Activated CD4-positive, alpha-beta T cell treated with anti-CD3 and anti-CD28 coated beads, Interleukin-2, Interleukin-6, amounts not matched to agents 100 ng/mL and 50 ng/mL, durations not matched to agents 16 hours and 8 hours (primary cell): ENCODE measurements around the gene RBKS.

ENCODE experiments used
- DNase-seq: peaks from one replicate; pipeline ENCODE4 v3.0.0-alpha.2; 2020

RBKS gene

DNA sequence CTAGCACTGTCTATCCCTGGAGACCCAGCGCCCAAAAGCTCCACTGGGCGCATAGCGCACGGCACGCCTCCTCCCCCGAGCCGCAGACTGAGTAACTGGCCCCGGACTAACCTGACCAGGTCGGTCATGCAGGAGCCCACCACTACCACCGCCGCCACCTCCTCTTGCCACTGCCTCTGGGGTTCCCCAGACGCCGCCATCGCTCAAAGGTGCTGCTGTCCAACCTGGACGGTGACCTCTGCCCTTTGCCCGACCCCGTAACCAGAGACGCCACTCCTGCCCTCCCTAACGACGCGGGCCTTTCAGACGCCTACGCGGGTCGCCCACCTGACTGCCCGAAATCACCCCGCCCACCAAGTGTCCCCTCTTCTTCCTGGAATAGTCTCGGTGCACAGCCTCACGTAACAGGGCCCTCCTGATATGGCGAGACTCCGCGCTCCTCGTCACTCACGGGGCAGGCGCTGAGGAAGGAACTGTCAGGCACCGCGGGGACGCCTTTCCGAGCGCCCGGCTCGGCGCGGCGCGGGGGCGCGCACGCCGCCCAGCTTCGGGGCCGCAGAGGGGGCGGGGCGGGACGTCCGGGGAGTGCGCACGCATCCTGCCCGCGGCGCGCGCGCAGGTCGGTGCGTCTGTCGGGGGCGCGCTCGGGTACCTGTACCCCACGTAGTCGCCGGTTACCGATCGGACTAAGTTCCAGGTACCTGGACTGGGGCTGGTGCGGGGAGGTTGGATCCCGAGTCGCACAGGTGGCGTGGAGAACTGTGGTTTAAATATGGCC is at the start of gene RBKS, which contains the start of gene BABAM2:
TSS of gene RBKS (minus strand) at position 242 of the 778 bp plus-strand sequence. CDS start at position 200, 42 bp downstream.
TSS of gene BABAM2 (plus strand) at position 584 of the 778 bp plus-strand sequence. CDS start 3,828 bp downstream, outside the sequence.
- DNase-seq, result peak; percentile 92

DNA sequence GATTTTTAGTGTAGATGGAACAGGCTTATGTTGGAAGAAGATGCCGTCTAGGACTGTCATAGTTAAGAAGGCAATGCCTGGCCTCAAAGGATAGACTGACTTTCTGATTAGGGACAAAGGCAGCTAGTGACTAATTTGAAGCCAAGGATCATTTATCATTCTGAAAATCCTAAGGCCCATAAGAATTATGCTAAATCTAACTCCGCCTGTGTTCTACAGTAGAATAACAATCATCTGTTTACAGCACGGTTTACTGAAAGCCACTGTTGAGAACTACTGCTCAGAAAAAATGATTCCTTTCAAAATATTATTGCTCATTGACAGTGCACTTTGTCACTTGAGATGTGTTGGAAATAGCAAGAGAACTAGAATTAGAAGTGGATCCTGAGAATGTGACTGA is 44.8 kb upstream of the RBKS start:
- no peak for DNase-seq

DNA sequence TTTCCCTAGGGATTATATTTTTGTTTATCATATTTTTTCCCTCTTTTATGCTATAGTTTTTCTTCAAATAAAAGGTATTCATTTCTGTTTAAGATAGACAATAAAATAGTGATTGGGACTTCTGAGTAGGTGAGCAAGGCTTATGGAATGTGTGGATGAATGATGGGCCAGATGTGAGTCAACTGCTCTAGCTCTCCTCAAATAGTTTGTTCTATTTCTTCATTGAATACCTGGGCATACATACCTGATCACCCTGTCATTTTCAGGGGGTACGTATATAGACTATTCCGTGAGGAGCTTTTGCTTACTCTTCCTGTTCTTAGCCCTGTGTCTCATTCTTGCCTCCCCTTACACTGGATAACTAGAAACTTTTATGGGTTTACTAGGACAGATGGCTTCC is 42.2 kb upstream of the RBKS start:
- no peak for DNase-seq

DNA sequence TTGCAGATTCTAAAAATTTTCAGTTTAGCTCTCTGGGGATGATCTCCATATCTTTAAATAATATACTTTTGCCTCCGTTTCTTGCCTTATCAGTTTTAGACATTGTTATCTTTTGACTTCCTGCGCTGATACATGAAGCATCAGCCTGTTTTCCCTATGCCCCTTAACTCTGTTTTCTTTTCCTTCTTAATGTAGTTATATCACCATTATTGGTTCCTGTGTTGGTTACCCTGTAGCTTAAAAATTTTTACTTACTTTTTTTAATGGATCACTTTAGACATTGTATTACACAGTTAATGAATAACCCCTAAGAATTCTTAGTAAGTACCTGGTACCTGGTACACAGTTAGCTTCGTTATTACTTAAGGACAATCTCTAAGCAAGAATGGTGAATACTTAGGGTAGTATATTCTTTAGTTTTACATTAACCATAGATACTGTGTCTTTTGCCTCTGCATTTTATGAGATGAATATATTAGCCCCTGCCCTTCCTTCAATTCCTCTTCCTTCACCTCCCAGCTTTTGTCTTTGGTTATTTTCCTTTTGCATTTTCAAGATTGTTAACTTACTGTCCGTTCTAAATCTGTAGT is 41.3 kb upstream of the RBKS start:
- no peak for DNase-seq

DNA sequence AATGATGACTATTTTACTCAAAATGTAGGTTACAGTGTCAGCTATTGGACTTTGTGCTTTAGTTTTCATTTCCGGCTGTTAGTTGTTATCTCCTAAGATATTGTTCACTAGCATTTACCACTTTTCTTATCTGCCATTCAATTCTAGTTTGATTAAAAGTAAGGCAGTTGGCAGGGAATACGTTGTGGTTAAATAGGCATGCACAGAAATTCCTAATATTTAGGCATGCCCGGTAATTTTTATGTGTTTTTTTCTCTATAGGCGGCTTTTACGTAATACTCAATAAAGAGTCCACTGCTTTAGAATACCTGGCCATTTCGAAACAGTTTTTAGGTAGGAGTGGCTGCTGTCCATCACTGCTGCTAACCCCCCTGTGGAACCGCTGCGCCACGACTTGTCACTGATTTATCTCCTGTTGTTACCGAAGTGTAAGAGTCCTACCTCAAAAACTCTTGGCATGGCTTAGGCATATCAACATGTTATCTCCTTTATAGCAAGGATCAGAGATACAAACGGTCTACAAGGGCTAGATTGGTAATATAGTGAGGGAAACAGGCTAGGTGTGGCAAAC is 39.8 kb upstream of the RBKS start:
- no peak for DNase-seq

DNA sequence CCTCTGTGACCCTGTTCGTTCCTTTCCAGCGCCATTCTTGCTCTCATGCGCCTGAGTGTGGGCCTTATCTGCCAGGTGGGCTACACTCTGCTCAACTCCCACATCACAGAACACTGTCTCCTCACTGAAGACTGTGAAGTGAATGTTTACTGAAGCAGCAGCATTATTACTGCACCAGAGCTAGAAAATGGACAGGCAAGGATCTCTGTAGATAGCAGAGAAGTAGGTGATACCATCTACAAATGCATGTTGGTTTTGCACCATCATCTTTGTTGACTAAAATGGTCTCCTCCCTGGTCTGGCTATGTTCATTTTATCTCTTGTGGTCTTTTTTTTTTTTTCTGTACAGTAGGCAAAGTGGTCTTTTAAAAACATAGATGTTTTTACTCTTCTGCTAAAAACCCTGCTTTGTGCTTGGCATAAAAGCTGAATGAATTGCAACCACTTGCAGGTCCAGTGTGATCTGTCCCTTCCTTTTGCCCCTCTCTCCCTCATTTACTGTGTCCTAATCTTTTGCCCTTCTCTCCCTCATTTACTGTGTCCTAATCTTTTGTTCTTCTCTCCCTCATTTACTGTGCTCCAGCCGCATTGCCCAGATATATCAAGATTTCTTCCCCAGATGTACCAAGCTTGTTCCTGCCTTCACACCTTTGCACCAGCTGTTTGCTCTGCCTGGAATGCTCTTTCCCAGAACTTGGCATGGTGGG is 35.7 kb upstream of the RBKS start:
- no peak for DNase-seq

DNA sequence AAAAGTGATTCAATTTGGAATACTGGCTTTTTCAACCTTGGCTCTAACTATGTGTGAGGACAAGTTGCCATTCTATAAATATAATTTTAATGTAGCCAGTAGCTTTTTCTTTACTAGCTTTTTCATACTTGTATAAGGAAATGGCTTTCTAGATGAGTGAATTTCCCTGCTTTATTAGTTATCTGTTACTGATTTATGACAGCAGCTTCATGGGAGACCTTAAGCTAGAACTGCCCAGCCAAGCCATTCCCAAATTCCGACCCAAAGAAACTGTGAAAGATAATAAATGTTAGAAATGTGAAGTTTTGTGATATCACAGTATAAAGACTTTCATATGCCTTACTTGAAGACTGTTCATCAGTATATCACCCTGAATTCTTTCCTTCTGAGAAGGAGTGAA is 32.7 kb upstream of the RBKS start:
- no peak for DNase-seq

DNA sequence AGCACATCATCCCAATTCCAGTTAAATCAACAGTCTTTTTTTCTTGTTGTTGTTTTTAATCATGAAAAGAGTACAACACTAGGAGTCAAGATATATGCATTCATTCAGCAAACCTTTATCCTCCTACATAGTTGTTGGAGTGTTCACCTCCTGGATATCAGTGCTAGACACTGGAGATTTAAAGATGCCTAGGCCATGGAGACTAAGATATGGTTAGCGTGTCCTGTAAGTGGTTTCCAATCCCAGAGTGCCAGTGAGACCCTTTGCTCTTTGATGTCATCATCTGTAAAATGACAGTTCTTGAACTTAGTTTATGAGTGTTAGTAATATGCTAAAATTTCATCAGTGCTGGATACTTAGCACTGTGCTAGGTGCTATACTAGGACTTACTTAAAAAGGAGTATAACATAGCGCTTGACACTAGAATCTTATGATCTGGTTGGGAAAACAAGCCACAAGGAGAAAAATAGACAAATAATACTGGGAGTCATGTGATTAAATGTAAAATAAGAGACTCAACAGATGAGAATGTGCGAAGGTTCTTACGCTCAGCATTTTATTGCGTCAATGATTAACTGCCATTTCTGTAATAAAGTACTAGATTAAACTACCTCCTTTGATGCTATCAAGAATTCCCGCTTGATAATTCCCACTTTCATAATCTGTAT is 31.8 kb upstream of the RBKS start:
- no peak for DNase-seq

DNA sequence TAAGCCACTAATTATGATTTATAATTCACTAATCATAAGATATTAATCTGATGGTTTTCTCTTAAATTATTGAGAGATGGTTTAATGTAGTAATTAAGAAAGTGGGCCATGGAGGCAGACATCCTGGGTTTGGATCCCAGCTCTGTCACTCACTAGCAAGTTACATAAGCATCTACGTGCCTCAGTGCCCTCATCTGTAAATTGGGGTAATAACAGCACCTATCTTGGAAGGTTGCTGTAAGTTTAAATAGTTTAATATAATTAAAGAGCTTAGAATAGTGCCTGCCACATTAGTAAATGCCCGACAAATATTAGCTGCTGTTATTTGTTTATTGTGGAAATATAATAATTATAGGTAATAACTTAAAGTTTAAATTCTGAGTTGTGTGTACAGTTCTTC is 31.2 kb upstream of the RBKS start:
- DNase-seq, result no peak

DNA sequence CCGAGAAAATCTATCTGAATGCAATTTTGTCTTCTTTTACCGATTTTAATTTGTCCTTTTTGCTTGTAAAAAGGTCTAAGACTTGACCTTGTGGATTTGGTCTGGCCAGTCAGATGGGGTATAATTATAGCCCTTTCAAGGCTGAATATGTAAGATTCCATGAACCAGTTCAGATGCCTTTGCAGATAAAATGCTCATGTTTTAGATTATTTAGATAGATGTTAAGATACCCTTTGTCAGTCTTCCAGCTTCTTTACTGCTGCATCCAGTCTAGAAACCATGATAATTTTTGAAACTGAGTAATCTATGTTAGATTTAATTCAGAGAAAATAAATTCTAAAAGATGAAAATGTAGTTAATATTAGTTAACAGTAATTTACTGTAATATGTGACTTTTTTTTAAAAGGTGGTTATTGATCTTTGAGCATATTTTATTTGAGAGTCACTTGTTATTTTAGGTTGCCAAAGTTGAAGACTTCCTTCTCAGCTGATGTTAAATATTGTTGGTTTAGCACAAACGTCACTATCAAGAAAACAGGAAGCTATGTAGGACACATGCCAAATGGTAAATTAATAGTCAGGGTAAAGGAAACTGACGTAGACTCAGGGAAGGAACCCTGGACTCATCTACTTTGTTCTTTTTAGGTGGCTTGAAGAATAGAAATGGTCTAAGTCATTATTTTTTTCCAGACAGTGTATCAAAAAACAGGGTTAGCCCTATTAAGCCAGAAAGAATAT is 30.1 kb upstream of the RBKS start:
- DNase-seq, result no peak

DNA sequence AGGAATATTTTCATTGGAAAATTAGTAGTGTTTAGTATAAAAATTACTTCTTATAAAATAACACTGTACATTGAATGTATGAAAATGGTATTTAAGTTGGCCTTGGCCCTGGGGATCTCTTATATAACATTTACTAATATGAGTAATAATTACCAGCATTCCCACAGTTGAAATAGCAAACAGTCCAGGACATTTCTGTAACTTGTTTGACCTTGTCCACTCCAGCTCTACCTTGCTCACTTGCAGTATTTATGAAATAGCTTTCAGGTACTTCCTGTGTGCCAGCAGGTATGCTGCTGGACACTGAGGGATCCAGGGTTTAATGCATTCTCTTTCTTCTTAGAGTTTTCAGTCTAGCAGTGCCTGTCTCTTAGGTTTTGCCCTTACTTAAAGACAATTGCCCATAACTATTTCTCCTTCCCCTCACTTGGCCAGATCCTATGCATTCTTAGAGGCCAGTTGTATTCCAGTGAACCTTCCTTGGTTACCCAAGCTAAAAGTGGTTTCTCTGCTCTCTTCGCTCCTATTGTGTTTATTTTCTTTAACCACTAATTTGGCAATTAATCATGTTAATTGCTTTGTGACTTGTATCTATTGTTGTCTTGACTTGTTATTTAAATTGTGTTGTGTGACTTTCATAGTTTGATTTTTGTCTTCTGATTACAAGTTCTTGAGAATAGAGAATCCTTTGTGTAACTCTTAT is 26.3 kb upstream of the RBKS start:
- DNase-seq, result no peak

DNA sequence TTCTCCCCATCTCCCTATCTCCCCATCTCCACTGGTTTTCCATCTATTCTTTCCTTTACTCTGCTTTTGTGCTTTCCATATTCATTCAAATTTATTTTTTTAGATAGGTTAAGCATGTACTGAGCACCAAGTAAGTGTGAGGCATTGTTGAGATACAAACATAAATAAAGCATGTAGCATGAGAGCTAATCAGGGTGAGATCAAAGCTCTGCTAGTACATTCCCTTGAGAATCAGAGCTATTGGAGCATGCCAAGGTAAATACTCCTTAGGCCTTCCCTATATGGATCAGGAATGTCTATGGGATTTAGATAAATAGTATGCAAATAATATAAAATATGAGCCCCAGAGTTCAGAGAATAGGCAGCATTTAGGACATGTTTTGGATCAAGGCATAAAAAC is 25.7 kb upstream of the RBKS start:
- DNase-seq, result no peak

DNA sequence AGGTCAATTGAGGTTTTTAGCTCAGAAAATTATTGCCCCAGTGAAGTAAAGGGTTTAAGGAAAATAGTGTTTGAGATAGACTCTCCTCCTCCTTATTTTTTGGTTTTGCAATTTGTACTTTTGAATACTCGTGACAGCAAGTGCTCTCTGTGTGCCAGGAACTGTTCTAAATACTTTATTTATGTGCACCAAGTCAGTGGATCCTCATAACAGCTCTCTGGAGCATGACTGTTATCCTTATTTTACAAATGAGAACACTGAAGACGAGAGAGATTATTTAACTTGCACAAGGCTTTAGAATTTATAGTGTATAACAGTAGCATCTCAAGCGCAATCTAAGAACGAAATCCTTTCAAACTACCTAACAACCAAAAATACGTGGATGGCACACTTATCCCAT is 25.0 kb upstream of the RBKS start:
- DNase-seq, result no peak

DNA sequence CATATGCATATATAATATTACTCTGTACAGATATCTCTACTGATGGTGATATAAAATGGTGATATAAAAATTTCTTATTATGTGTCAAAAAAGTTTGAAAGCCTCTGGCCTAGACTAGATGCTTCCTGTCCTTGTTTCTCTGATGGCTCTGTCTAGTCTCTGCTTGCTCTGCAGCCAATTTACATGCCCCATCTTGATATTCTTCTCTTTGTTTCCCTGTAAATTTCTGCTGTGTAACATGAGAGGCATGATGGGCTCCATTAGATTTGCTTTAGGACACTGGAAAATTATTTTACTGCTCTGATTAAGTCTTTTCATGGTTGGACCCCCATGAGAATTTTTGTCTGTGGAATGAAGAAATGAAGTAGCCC is 24.6 kb upstream of the RBKS start:
- DNase-seq, result no peak

DNA sequence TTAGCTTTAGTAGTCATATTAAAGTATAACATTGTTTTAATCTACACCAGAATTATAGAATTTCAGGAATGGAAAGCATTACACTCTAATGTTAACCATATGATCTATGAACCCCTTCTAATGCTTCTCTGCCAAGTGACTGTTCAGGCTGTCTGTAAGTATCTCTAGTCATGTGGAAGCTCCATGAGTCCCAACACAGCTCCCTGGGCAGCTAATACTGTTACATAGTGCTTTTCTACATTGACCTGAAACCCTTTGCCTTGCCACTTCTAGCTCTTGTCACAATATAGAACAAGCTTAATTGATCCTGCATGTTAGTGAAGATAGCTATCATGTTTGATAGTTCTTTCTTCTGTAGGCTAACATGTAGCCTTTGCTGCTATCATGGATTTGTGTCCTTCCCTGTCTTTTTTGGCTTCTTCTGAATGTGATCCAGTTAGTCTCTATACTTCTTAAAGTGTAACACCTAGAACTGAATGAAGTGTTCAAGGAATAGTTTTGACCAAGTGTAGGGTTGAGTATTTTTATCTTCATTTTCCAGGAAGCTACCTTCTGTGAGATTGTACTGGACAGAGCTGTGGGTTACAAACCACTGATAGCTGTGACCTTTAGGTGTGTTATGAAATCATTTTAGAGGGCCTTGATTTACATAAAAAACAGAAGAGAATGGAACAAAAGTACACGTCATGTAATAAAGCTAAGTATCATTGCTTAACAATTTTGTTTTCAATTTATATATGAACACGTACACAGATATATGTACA is 24.0 kb upstream of the RBKS start:
- DNase-seq, result no peak

DNA sequence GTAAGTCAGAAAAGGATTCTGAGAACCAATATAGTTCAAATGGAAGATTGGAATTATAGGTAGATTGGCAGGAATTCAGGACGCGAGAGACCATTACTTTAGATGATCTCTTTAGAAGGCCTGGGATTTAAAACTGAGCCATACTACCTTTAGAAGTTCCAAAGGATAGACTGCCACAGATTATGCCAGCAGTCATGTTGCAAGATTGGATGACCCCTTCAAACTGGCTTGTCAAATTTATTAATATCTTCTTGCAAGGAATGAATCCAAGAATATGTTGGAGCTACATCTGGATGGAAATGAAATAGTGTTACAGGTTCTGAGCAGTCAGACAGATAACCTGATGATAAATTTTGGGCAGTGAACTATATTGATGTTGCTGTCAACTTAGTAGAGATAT is 22.3 kb upstream of the RBKS start:
- no peak for DNase-seq

DNA sequence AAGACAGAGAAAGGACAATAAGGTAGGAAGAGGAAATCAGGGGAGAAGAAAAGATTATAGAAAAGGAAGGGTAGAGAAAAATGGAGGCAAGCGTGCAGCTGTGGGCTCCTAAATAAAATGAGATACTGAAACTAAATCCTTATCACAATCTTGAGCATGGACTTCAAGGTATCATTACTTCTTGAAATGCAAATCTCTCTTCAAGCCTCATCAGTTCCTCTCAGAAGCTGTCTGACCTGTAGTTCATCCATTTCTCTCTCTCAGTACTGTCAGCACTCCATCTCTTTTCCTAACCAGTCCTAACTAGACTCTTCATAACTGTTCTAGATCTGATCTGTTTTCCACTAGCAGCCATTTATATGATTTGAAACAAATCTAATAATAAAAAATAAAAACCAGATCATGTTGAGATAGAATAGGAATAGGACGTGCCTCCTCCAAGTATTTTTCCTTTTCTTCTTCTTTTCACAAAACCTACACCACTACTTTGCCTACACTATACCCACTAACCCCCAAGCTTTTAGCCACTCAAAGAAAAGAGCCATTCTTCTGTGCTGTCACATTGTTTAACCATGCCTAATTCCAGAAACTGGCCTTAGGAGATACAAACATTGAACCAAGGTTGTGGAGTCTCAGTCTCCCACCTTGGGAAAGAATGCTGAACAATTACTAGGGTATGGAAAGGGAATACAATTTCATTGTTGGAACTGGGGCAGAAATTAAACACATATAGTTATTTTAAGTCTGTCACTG is 21.4 kb upstream of the RBKS start:
- DNase-seq, result no peak

DNA sequence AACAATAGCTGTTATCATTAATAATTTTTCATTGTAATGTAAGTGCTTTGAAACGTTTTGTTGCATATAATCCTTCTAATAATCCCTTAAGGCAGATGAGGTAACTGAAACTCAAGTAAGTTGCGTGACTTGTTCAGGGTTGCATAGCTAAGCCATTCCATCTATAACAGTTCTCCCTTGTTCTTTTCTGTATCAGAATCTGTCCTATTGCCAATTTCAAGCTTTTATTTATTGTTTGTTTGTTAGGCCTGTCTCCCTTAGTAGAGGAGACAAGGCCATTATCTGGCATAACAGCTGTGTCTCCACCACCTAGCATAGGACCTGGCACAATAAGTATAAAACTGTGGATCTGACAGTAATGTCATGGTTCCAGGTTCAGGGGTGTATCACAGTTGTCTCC is 19.7 kb upstream of the RBKS start:
- no peak for DNase-seq

DNA sequence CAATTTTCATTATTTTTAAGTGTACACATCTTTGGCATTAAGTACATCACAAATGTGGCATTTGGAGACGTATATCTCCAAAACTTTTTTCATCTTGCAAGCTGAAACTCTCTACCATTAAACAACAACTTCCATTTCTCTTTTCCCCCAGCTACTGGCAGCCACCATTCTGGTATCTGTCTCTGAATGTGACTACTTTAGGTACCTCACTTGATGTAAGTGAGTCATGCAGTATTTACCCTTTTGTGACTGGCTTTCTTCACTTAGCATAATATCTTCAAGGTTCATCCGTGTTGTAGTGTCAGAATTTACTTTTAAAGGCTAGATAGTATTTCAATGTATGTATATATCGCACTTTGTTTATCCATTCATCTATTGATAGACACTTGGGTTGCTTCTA is 17.4 kb upstream of the RBKS start:
- no peak for DNase-seq

DNA sequence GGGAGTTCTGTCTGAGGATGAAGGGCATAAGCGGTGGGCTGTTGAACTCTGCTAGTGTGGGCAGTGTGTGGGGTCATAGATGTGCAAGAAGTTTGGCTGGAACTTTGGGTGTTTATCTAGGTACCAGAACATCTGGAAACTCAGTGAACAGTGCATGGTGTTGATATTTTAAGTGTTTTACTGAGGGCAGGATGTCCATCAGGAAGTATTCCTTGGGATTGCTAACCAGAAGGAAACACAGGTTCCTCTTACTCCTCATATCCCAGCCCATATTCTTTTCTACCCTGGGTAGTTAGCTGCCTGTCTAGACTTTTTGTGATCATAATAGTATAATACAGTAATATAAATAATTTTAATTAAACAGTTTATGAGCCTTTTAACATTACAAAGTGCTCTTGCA is 15.9 kb upstream of the RBKS start:
- no peak for DNase-seq

DNA sequence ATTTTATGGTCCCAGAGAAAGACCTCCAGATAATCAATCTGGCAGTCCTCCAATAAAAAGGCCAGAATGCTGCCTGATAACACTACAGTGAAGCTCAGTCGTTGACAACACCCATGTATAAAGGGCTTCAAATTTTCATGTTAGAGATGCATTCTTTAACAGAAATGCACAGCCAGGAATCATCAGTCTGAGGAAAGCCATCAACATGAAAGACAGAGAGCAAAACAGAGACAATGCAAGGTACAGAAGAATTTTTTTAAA is 14.1 kb upstream of the RBKS start:
- no peak for DNase-seq
